GM19395 (cell line): ENCODE results near the gene CRTC2.
A peak's percentile ranks its signal among the peaks of the same experiment; 100 is the strongest.

Experiments
- ATAC-seq: cut with Tn5 transposase; IDR thresholded peaks from one replicate; pipeline ENCODE4 v1.9.1; 2021; ENCODE audit warnings: mild to moderate bottlenecking, moderate library complexity; ENCODE audit not compliant: unreplicated experiment

The CRTC2 gene

DNA sequence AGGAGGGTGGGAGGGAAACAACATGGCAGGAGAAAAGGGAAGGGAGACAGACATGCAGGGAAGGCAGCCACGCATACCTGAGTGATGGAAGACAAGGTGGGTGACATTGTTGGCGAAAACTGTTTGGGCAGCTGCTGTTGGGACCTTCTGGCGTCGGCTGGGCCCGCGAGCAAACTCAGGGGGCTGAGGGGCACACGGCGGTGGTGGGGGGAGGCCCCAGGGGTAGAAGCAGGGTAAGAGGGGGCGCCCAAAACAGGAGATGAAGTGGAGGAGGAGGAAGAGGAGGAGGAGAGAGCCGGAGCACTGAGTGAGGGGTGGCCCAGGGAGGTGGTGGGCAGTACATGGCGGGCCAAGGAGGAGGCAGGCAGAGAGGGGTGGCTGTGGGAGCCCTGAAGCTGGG is 7.2 kb downstream of the CRTC2 start:
- ATAC-seq: no peak

DNA sequence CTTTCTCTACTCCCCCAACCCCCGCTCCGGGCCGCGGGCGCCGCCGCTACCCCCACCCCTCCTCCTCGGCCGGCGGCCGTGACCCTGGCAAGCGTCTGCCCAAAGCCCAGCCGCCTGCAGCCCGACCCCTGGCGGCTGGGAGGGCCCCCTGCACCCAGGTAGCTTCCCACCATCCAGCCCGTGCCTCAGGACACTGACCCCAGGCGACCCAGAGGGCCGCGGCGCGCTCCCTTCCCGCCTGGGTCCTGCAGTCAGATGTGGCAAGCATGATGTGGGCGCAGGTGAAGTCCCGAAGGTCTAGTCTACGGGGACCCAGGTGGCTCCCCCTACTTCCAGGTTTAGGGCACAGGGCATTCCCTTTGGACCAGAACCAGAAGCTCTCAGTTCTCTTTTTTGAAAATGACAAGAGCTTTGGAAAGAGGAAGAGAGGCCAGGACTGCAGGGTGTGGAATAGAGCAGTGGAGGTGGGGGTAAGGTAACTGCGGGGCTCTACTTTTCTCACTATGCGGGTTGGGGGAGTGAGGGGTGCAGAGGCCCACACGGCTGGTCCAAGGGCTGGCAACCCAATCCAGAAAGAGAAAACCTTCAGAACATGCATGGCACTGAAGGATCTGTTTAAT is 11.7 kb downstream of the CRTC2 start, which contains the start of gene DENND4B:
Gene DENND4B (minus strand): TSS at position 97 of the 620 bp plus-strand sequence. CDS start 2,344 bp downstream, outside the sequence.
- ATAC-seq: peak; percentile 62

DNA sequence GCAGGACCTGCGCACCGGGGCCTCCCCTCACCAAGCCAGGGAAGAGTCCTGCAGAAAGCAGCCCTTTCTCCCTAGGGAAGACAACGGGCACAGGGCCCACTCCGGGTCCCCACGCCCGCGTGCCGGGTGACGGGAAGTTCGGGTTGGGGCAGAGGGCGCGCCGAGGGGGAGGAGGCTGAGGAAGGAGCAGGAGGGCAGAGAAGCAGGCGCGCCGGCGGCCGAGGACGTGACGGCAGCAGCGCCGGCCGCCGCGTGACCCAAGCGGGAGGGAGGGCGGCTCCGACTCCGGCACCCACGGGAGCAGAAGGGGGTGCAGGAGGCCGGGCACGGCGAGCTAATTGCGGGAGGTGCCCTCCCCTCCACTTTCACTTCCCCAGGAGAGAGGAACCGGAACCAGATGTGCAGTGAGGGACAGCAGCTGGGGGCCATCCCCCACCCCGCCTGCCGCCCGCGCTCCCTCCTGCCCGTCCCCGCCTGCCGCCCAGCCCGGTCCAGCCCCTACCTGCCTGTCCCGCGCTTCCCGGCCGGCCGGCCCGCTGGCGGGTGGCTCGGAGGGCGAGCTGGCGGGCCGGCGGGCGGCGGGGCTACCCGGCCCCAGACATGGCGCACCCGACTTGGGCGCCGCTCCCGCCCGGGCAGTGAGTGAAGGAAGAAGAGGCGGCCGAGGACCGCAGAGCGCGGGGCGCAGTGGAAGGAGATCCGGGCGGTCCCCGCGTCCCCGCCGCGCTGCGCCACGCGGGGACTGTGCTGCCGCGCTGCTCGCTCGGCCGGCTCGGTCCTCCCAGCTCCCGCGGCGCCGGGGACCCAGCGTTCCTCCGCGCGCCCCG is 12.4 kb downstream of the CRTC2 start:
- peak; percentile 71 for ATAC-seq

DNA sequence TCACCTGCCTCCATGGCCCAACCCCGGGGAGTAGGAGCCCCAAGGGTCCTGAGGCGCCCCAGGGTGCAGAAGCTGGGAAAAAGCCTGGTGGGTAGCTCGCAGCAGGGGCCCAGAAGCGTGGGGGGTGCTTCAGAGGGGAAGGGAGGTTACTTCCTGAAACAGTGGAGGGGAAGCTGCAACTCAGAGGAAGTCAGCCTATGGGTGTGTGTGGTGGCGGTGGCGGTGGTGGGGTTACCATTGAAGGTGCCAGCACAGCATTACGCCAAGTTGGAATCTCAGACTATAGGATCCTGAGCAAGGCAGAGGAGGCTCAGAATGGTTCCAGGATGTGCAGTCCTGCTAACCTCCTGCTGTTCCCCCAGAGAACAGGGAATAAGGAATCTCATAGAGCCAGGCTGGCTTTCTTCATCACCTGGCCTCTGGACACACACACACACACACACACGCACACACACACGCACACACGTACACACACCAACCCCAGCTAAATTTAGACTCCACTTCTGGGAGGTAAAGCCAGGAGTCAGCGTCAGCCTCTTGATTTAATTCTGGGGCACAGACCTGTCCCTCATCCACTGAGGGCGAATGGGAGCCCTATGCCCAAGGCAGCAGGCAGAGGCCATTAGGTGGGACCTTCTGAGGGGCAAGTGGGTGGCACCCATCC is 13.1 kb downstream of the CRTC2 start:
- peak; percentile 40 for ATAC-seq

DNA sequence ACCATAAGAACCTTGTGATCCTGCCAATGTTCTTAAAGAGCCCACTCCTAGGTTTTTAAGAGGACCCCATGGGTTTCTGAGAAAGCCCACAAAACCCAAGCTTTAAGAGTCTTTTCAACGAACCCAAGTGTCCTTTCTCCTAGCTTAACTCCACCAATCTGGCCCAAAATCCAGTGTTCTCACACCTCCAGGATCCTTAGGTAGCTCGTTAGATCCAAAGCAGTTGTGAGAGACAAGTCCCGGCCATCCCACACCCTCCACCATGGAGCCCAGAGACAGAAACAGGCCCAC is 13.6 kb downstream of the CRTC2 start:
- no peak for ATAC-seq

DNA sequence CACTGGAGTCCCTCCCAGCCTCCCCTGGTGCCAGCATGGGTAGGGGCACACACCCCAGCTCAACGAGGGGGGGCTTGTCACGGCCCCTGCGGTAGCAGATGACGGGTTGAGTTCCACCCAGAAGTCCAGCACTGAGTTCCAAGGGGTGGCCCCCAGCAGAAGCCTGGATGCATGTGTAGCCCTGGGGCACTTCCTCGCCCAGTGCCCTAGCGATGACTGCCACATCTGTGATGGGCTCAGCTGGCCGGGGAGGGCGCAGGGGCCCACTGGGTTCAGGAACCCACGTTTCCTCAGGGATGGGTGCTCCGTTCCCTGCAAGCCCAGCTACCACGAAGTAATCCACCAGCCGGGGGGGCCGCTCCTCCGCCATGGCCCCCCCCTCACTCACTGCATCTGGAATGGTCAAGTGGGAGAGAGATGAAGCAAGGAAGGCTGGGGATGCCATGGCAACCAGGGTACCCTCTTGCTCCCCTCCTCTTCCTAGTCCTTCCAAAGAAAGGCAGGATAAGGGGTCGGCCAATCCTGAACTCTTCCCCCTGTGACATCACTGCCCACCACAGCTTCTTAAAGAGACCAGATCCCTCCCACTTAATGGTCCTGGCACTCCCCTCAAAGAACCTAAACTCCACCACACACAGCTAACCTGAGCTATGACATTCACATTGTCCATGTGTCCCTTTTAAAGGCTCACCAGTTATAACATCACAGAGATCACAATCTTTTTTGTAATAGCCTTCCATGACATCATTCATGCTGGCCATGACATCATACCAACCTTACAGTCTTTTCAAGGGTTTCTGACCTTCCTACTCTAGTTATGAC is 14.2 kb downstream of the CRTC2 start:
- ATAC-seq: no peak

DNA sequence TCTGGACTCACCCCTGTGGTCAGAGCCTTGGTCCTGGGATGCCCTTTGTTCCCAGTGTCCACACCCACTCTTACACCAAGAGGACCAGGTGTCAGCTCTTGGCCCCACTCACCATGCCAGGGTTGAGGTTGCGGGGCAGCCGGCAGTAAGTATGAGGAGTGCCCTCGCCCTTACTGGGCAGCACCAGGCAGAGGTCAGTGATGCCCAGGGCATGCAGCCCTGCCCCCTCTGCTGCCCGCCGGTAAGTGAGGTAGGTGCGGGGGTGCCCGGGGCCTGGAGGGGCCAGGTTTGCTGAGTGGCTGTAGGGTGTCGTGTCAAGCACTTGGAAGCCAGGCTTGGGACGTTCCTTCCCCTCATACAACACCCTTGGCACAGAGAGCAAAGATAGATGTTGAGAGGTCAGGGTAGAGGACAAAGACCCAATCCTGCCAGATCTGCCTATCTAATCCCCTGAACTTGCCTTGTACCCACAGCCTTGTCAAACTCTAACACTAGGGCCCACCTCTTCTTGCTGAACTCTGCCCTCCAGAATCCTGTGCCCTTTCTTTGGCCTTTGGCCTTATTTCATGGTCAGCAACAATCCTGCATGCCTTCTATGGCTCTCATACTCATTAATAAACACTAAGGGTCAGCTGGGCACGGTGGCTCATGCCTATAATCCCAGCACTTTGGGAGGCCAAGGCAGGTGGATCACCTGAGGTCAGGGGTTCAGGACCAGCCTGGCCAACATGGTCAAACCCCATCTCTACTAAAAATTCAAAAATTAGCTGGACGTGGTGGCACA is 15.5 kb downstream of the CRTC2 start:
- ATAC-seq: no peak

DNA sequence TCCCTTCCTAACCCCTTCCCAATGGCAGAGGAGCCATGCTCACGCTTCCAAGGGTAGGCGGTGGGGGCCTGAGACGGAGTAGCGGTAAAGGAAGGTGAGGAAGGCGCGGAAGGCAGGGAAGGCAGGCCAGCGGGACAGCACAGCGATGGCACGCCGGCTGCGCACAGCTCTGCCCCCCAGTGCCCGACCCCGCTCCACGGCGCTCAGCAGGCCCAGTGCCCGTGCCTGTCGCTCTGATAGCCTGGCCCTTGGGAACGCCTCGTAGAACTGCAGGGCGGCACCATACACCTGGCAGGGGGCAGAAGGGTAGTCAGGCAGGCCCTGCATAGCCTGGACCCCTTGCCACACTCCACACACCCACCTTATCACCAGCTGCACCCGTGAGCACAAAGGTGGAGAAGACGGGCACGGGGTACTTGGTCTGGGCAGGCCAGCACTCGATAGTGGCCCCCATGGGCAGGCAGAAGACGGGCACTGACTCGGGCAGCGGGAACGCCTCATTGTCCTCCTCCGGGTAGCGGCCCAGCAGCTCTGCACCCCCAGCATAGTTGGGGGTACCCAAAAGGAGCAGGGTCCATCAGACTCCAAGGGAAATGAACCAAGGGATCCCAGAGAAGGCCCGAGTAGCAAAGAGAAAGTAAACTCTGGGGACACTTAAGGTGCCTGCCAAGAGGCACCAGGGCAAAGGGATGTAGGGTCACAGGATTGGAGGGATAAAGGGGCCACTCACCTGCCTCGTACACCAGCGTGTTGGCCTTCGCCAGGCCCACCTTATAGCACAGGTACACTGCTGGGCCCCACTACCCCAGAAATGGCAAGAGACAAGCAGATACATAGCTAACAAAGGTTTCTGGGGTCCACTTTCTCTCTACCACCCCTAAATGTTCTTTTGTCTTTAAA is 16.3 kb downstream of the CRTC2 start:
- no peak for ATAC-seq

DNA sequence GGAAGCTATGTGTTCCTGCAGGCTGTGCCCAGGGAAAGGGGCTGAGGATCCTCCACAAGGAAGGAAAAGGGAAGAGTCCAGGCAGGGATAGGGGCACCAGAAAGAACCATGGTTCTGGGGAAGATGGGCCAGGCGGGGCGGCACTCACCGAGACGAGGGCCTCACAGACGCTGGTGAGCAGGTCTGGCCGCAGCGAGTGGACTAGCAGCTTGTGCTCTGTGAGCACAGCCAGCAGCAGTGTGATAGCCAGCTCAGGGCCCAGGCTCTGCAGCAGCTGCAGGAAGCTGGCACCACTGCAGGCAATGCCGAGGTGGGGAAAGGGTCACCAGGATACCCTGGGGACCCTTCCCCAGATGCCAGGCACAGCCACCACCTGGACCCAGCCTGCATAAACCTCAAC is 17.7 kb downstream of the CRTC2 start:
- ATAC-seq: no peak

DNA sequence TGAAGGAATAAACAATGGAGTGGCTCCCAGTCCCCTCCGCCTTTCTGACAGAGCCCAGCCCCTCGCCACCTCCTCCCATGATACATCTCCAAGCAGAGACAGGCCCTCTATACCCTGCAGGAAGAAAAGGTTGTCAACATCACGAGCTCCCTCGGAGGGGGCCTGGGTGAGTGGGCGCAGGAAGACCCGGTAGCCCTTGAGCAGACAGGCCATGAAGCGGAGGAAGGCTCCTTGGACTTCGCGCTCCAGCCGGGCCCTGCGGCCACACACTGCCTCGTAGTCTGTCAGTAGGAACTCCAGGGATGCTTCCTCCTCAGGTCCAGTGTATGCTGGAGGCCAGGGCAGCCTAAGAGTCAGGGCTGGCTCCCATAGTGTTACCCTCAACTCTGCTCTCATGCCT is 18.9 kb downstream of the CRTC2 start:
- ATAC-seq: no peak

DNA sequence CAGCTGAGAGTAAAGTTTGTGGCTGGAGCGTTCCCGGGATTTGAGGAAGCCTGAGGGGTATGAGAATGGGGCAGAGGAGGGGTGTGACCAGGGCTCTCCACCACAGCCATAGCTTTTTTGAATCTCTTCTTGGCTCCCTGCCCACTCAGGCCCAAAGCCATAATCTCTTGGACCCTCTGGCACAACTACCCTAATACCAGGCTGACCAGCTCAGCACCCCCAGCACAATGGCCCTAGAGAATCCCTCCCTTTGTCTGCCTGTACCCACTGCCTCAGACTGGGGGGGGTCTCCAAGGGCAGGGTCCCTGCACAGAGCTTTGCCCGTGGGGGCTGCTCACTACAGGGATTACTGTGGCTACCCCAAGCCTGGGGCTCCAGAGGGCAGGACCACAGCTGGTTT is 19.4 kb downstream of the CRTC2 start:
- no peak for ATAC-seq

DNA sequence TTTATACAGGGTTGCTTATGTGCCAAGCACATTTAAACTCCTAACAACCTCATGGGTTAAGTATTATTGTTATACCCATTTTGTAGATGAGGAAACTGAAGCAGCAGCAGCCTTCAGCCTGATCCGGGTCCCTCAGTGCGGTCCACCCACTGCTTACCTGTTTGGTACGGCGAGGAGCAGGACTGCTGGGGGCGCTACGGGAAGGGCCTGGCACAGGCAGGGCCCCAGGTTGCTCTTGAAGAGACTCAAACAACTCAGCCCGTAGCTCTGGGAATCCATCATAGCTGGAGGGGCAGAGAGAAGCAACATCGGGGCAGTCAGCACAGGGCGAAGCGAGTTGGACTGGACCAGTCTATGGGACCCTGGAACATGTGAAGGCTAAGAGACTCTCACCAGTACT is 21.1 kb downstream of the CRTC2 start:
- no peak for ATAC-seq

DNA sequence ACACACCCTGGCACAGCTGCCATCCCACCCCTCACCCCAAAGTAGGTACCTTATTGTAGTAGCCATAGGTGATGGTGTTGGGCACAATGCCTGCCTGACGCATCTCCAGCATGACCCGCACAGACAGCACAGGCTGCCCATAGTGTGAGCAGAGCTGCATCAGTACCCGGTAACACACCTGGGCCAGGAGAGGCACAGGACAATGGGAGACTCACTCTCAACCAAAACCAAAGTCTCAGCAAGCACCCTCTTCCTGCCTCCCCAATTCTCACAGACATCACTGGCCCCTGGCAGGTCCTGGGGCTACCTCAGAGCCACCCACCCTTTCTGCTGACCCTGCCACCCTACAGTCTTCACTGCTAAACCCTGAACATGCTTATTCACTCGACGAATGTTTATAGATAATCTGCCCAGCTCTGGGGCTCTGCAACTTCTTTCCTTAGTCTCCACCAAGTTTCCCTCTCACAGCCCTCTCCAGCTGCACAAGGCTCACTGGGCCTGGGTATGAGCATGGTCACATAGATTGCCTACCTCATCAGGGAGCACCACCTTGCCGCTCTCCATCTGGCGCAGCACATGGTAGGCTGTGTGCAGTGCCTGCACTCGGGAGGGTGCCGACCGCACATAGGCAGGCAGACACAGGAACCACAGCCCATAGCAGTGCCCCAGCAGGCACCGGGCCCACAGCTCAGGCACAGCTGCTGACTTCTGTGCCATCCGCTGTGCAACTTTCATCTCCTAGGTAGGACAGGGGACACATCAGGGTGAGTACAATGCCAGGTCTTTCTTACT is 22.2 kb downstream of the CRTC2 start:
- ATAC-seq: no peak

DNA sequence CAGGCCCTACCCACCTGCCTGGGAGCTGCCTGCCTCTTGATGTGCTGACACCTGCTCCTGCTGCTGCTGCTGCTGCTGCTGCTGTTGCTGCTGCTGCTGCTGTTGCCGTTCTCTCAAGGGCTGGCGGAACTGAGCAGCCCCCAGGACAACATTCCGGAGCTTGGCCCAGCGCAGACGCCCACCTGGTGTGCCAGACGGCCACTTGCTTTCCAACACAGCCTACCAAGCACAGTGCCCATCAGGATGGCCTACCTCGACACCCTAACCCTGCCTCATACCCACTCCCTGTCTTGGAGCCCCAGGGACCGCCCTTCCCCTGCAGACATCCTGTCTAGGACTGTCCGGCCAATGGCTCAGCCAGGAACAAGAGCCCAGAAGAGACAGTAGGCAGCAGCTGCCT is 23.7 kb downstream of the CRTC2 start:
- ATAC-seq: no peak

DNA sequence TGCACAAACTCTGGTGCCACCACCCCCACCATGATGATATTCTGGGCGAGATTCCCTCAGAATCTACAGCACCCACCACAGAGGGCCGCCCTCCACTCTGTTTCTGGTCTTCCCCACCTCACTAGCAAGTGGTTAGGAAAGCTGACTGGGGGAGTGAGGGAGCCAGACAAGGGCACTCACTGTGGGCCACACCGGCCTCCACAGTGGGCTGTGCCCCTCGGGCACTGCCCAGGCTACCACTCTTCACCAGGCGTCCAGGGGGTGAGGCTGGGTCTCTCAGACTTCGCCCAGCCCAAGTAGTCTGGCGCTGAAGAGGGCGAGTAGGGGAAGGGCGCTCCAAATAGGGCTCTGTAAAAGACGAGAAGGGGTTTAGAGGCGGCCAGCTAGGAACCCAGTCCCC is 24.5 kb downstream of the CRTC2 start:
- no peak for ATAC-seq

DNA sequence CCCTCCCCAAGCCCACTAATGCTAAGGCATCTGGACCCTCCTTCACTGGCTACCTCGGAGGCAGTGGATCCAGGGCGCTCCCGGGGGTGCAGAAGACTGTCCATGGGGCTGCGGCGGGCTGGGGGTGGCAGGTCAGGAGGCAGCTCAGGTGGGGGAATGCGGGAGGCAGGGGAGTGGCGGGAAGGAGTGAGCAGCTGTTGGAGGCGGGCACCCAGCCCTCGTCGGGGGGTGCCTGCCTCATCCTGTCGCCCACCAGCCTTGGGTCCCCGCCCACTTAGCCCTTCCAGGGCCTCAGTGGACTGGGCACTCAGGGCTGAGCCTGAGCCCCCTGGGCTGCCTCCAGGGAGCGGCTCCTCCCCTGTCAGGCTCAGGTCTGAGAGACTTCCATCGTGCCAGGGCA is 25.0 kb downstream of the CRTC2 start:
- no peak for ATAC-seq

DNA sequence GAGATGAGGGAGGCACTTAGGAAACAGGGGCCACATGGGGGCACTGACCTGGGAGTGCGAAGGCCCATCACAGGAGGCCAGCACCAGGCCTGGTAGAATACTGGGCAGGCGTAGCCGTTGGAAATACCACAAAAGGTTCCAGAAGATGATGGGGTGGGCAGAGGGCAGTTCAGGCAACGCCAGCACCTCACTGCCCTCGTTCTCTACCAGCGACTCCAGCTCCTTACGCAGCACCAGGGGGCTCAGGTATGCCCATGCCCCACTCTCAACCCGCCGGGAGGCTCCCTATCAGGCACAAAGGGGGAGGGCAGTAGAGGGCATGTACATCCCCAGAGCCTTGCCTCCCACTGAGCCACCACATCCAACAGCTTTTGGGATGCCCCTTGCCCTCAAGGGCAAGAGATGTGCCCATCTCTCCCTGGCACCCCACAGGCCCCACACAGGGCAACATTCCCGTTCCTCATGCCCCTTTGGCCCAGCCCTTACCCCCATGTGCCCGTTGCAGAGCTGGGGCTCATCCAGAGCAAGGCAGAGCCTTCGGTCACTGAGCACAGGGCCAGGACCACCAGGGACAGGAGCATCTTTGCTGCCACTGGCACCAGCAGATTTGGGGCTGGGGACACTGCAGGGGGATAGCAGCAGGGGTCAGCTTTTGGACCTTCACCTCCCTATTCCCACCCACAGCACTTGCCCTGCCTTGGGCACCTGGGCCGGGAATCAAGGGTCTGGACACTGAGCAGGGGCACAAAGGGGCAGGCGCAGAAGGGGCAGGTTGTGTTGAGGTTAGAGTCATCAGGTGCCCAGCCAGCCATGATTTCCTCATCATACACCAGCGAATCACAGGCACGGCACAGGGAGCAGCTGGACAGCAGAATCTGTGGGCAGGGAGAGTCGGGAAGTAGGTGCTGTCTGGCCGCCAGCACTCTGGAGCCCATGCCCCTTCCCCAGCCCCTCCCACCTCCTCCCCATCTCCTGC is 26.0 kb downstream of the CRTC2 start:
- no peak for ATAC-seq
